D341Med (cell line): ENCODE data around the gene CALML6.
"Not testable (repeated sequence)": the region's sequence is repeated elsewhere in the genome, so short reads cannot be mapped to it uniquely, and the experiment has no call there.

Experiments
- DNase-seq: peaks from one replicate; pipeline ENCODE4 v3.0.0; 2012; ENCODE audit warnings: low spot score

The CALML6 gene

GRCh38 chr1:1925437-1926345 lies 10.6 kb downstream of the CALML6 start:
- DNase-seq, result no peak

DNA sequence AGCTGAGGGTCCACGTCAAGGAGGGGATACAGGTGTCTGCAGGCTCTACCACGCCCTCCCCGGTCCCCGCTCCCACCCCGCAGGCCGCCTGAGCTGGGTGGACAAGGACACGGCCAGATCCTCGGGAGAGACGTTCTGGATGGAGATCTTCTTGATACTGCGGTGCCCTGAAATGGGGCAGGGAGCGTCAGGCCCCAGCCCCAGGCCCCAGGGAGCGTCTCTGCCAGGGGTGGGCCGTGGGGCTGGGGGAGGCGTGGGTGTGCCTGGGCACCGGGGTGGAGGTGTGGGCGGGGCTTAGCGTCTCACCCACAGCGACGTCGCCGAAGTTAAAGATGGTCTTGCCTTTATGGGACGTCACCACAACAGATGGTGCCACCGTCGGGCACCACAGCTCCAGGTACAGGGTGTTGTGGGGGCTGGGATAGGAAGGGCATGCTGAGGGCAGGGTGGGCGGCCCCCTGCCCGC lies 11.3 kb downstream of the CALML6 start:
- DNase-seq, result no peak

- DNase-seq, result no peak
Measured at GRCh38 chr1:1926886-1927660, 12.0 kb downstream of the CALML6 start.

DNA sequence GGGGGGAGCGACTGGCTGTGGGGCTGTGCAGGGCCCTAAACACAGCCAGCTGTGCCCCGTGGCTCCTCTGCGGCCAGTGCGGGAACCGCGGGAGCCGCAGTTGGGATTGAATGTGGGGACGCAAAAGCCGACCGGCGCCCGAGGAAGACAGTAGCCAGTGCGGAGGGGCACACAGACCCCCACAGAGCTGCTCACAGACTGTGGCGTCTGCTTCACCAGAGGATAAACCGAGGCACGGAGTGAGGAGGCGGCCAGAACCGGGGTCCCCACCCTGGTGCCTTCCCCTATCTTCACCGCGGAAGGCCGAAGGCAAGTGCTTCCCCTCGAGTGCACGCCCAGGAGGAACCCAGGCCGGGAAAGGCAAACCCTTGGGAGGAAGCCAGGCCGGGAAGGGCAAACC lies 12.7 kb downstream of the CALML6 start:
- no peak for DNase-seq

- no peak for DNase-seq
Measured at GRCh38 chr1:1928231-1929101, 13.4 kb downstream of the CALML6 start.

- no peak for DNase-seq
Measured at GRCh38 chr1:1929102-1929638, 14.1 kb downstream of the CALML6 start.

DNA sequence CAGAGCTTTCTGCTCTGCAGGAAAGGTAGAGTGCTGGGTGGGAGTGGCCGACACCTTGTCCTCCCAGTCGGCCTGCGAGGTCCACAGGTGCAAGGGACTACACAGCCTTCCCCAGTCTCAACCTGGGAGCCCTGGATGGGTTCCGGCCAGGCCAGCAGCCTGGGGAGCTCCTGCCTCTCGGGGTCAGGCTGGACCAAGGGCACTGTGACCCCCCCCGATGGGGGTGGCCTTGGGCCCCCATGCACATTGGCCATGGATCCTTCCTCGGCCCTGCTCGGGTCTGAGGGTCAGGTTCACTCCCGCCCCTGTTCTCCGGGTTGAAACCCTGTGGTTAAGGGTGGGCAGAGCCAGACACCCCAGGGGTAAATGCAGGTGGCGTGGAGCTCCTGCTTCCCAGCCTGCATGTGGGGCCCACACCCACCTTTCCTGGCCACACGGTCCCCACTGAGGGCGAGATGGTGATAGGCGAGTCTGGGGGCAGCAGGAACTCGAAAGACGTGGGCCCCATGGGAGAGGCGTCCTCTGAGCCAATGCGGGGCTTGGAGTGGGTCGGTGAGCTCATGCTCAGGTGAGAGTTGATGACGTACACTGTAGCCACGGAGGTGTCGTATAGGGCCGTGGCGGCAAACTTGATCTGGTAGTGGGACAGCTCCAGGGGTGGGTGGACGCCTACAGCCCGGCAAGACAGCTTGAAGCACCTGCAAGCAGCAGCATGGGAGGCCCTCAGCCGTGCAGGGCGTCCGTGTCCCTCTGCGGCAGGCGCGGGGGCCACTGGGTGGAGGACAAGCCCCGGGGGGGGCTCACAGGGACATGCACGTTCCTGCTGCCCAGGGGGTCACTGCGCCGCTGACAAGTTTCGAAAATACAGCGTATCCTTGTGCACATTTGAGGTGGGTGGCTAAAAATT lies 14.8 kb downstream of the CALML6 start:
- DNase-seq, result no peak

DNA sequence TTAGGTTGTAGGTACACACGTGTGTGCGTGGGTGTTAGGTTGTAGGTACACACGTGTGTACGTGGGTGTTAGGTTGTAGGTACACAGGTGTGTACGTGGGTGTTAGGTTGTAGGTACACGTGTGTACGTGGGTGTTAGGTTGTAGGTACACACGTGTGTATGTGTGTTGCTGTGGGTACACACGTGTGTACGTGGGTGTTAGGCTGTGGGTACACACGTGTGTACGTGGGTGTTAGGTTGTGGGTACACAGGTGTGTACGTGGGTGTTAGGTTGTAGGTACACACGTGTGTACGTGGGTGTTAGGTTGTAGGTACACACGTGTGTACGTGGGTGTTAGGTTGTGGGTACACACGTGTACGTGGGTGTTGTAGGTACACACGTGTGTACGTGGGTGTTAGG lies 19.8 kb downstream of the CALML6 start:
- not testable (repeated sequence) for DNase-seq

DNA sequence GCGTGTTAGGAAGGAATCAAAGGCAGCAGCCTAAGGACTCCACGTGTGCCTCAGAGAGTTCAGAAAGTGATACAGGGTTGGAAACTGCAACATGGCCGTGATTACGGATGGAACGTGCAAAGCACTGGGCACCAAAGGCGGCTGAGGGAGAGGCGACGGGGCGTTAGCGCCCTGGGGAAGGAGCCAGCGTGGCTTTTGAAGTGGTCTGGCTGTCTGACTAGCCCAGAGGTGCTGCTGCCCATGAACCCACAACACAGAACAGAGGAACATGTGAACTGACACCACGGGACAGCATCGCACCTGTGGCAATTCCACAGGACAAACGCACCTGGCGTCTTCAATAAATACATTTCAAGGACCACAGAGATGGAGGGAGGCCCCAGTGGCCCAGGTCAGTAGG lies 22.0 kb downstream of the CALML6 start:
- DNase-seq, result no peak

DNA sequence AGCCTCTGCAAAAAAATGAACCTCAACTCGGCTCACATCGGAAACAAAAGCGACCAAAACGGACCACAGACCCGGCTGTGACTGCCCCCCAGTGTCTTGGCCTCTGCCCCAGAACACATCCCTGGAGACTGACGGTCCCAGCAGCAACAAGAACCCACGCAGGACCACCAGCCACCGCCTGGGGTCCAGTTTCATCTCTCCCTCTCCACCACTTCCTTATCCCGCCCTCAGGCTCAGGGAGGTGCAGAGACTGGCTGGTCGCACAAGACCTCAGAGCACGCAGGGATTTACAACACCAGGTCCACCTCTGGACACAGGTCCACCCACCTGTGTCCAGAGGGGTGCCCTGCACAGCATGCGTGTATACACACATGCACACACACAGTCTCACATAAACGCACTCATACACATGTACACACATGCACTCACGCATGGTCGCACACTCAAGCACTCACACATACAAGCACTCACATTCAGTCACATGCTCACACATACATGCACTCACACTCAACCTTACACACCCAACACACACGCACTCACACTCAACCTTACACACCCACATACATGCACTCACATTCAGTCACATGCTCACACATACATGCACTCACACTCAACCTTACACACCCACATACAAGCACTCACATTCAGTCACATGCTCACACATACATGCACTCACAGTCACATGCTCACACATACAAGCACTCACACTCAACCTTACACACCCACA lies 22.7 kb downstream of the CALML6 start:
- no peak for DNase-seq

DNA sequence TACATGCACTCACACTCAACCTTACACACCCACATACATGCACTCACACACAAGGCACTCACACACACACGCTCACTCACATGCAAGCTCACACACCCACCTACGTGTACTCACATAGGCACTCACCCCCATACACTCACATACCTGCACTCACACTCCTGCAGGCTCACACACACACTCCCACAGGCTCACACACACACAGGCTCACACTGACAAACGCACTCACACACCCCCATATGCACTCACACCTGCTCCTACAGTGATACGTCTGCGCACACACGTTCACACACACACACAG lies 23.2 kb downstream of the CALML6 start:
- DNase-seq, result no peak

DNA sequence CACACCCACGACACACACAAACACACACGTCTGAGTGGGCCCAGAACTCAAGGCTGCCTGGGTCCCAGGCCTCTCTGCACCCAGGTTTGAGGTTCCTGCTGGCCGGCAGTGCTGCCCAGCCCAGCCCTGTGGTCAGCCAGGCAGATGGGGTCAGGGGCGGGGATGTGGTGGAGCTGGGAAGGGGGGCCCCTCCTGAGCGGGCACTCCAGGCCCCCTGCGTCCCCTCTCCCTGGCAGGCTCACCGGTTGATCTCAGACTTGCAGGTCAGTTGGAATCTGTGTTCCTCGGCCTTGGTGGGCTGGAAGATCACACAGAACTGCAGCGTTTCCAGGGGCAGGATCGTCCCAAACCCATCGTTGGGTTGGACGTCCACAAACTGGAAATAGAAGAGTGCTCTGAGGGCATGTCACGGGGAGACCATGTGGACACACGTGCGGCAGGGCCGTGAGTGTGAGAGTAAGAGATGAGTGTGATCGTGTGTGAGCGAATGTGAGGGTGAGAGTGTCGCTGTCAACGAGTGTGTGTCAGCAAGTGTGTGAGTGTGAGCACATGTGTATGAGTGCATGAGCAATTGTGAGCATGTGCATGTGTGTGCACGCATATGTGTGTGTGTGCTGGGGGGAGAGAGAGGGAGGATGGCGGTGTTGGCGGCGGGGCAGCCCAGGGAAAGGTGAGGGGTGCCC lies 23.7 kb downstream of the CALML6 start:
- DNase-seq, result no peak

DNA sequence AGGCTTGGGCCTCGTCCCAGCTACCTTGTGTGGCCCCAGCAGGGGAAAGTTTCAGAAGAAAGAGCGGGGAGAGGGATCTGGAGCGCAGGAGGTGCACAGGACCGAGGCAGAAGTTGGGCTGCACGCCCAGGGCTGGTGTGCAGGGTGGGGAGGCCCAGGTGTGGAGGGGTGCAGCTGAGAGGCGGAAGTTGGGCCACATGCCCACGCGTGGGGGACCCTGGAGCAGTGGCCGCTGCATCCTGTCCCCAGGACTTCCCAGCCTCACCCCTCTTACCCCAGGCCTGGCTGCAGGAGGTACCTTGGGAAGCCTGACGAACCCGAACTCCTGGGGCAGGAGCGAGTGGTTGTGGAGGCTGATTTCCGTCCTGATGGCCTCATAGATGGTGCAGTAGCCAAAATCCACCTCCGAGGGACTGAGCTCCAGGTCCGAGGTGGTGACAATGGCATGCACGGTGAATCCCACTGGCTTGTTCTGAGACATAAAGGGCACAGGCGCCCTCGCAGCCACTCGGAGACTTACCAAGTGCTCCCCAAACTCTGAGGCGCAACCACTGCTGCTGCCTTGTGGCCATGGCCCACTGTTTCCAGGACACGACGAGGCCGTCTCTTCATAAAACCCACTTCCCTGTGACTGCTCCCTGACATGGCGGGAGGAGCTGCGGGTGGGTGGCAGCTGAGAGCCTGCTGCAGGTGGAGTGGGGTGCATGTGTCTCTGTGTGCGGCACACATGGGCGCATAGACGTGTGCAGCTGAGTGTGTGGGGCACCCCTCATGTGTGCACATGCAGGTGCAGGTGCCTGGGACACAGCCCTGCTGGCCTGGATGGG lies 24.4 kb downstream of the CALML6 start:
- DNase-seq, result no peak

DNA sequence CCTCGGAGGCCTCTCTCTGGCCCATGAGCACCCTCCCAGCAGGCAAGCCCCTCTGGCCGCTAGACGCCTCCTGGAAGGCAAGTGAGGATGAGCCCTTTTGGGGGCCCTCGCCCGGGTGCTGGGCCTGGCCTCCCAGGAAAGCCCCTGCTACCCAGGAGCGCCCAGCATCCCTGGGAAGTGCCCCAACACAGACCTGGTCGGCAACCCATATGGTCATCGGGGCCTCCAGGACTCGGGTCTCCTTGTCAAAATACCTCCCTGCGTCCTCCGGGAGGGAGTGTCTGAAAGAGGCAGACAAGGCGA lies 25.0 kb downstream of the CALML6 start:
- no peak for DNase-seq

DNA sequence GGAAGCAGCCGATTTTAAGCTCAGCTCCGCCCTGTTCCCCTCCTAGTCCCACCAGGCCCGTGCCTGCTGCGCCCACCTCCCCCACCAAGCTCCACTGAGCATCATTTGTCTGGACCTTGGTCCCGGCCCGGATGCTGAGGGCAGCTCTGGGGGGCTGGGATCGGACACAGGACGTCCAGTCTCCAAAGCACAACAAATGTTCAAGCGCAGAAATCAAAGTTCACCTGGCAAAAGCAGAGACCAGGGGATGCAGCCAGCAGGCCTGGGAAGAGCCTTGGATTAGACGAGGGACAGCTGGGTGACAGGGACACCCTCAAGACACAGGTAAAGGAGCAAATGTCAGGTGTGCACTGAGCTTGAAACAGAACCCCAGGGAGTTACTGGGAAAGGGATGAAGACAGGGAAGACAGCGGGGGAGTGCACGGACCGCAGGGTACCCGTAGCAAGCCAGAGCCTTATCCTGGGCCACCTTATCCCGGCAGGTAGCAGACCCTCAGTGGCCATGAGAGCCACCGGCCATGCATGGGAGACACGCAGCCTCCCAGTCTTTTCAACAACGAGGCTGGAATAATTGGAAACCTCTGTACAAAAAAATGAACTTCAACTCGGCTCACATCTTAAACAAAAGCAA lies 26.3 kb downstream of the CALML6 start:
- DNase-seq, result no peak

- DNase-seq, result no peak
Measured at GRCh38 chr1:1941868-1942752, 27.1 kb downstream of the CALML6 start.
